ENCODE measurements around the gene SGCD. TPM values are rescaled to one million over a fixed set of nuclear protein-coding genes. Genes with fewer than 3 reads are reported as not detected.

Gene SGCD
- total and polyA plus RNA-seq, 2 experiments from 2014 or later, result 69.7 to 71.2 TPM

- no peaks in the 10 kb centered on the region for H3K4me1 ChIP-seq (ENCODE audit: insufficient read depth)
- H3K4me2 ChIP-seq (ENCODE audit: unreplicated experiment), result no peak overlapping the region
- H3K27me3 ChIP-seq (replicated peaks; ENCODE audit: insufficient read depth), result no peaks in the 10 kb centered on the region
- no peaks in the 10 kb centered on the region for H3K9me3 ChIP-seq (ENCODE audit: low read depth)
- H3F3A ChIP-seq (ENCODE audit: insufficient read depth), result no peaks in the 10 kb centered on the region
- no peaks in the 10 kb centered on the region for H3K79me2 ChIP-seq (ENCODE audit: insufficient read depth)
- no peak overlapping the region for H3K27ac ChIP-seq
- in situ Hi-C loops (cut with MboI), result no loop called here
- WGBS, 2 experiments (ENCODE audit: low coverage in 1 of 2, low lambda C conversion rate in 2 of 2, missing lambda C conversion rate in 2 of 2), result 74 to 78% methylated on average over 5 of the region's 5 CpGs
- no peak overlapping the region for H3K4me3 ChIP-seq
- H3K9ac ChIP-seq, result no peak overlapping the region
- TF ChIP-seq EZH2 (IDR thresholded peaks at IDR 0.05; ENCODE audit: insufficient read depth, poor library complexity, severe bottlenecking) (no peak), EZH2phosphoT487 (IDR thresholded peaks at IDR 0.05; ENCODE audit: insufficient read depth, low read depth) (no peak)
- DNase-seq, result no peak
- no peaks in the 10 kb centered on the region for H3K9me2 ChIP-seq (ENCODE audit: insufficient read depth)
- no peaks in the 10 kb centered on the region for H4K20me1 ChIP-seq (ENCODE audit: insufficient read depth)
- no peak overlapping the region for H2AFZ ChIP-seq
- peaks cover 6% of the 10 kb centered on the region; the same call in 1 of the 2 replicates for H3K36me3 ChIP-seq (ENCODE audit: low read depth)
These were observed 414.6 kb downstream of the SGCD start for GRCh38 chr5:156741516-156741915.

- Histone ChIP-seq H2AFZ (no peak overlapping the region), H3K4me3 (no peak overlapping the region), H4K20me1 (ENCODE audit: insufficient read depth) (no peaks in the 10 kb centered on the region), H3K79me2 (ENCODE audit: insufficient read depth) (no peaks in the 10 kb centered on the region), H3K27ac (no peak overlapping the region), H3K4me1 (ENCODE audit: insufficient read depth) (no peaks in the 10 kb centered on the region), H3K36me3 (ENCODE audit: low read depth) (peaks cover 10% of the 10 kb centered on the region; the same call in 1 of the 2 replicates), H3K9ac (no peak overlapping the region), H3K9me3 (ENCODE audit: low read depth) (no peaks in the 10 kb centered on the region), H3K9me2 (ENCODE audit: insufficient read depth) (no peaks in the 10 kb centered on the region), H3K27me3 (replicated peaks; ENCODE audit: insufficient read depth) (no peaks in the 10 kb centered on the region), H3K4me2 (ENCODE audit: unreplicated experiment) (no peak overlapping the region), H3F3A (ENCODE audit: insufficient read depth) (no peaks in the 10 kb centered on the region)
- no peak for DNase-seq
- in situ Hi-C loops (cut with MboI), result no loop called here
- no peak for TF ChIP-seq EZH2phosphoT487 (IDR thresholded peaks at IDR 0.05; ENCODE audit: insufficient read depth, low read depth)
- no peak for TF ChIP-seq EZH2 (IDR thresholded peaks at IDR 0.05; ENCODE audit: insufficient read depth, poor library complexity, severe bottlenecking)
- WGBS, 2 experiments (ENCODE audit: low coverage in 1 of 2, low lambda C conversion rate in 2 of 2, missing lambda C conversion rate in 2 of 2), result 82 to 86% methylated on average over 3 of the region's 3 CpGs
These were observed 426.9 kb downstream of the SGCD start for GRCh38 chr5:156753846-156754245.

GRCh38 chr5:156755421-156756087 lies 428.6 kb downstream of the SGCD start:
- peaks cover 17% of the 10 kb centered on the region; the same call in 1 of the 2 replicates for H3K36me3 ChIP-seq (ENCODE audit: low read depth)
- no peak overlapping the region for H3K9ac ChIP-seq
- TF ChIP-seq EZH2 (IDR thresholded peaks at IDR 0.05; ENCODE audit: insufficient read depth, poor library complexity, severe bottlenecking) (no peak), EZH2phosphoT487 (IDR thresholded peaks at IDR 0.05; ENCODE audit: insufficient read depth, low read depth) (no peak)
- H3K79me2 ChIP-seq (ENCODE audit: insufficient read depth), result no peaks in the 10 kb centered on the region
- no peak overlapping the region for H2AFZ ChIP-seq
- no peaks in the 10 kb centered on the region for H3K9me3 ChIP-seq (ENCODE audit: low read depth)
- no peaks in the 10 kb centered on the region for H4K20me1 ChIP-seq (ENCODE audit: insufficient read depth)
- in situ Hi-C loops (cut with MboI), result no loop called here
- no peak overlapping the region for H3K4me2 ChIP-seq (ENCODE audit: unreplicated experiment)
- H3K4me3 ChIP-seq, result no peak overlapping the region
- no peaks in the 10 kb centered on the region for H3K9me2 ChIP-seq (ENCODE audit: insufficient read depth)
- no peak overlapping the region for H3K27ac ChIP-seq
- DNase-seq, result peak; percentile 12
- WGBS, 2 experiments (ENCODE audit: low coverage in 1 of 2, low lambda C conversion rate in 2 of 2, missing lambda C conversion rate in 2 of 2), result 89 to 91% methylated on average over 3 of the region's 3 CpGs
- H3K4me1 ChIP-seq (ENCODE audit: insufficient read depth), result no peaks in the 10 kb centered on the region
- no peaks in the 10 kb centered on the region for H3F3A ChIP-seq (ENCODE audit: insufficient read depth)
- no peaks in the 10 kb centered on the region for H3K27me3 ChIP-seq (replicated peaks; ENCODE audit: insufficient read depth)

GRCh38 chr5:156758011-156758791 lies 431.2 kb downstream of the SGCD start:
- Histone ChIP-seq H3K9me2 (ENCODE audit: insufficient read depth) (no peaks in the 10 kb centered on the region), H3K4me2 (ENCODE audit: unreplicated experiment) (no peak overlapping the region), H3F3A (ENCODE audit: insufficient read depth) (no peaks in the 10 kb centered on the region), H3K36me3 (ENCODE audit: low read depth) (peaks cover 26% of the 10 kb centered on the region), H3K79me2 (ENCODE audit: insufficient read depth) (no peaks in the 10 kb centered on the region), H2AFZ (no peak overlapping the region), H3K9me3 (ENCODE audit: low read depth) (no peaks in the 10 kb centered on the region), H3K27me3 (replicated peaks; ENCODE audit: insufficient read depth) (no peaks in the 10 kb centered on the region), H3K27ac (no peak overlapping the region), H4K20me1 (ENCODE audit: insufficient read depth) (no peaks in the 10 kb centered on the region), H3K4me3 (no peak overlapping the region), H3K4me1 (ENCODE audit: insufficient read depth) (no peaks in the 10 kb centered on the region), H3K9ac (no peak overlapping the region)
- in situ Hi-C loops (cut with MboI), result no loop called here
- WGBS, 2 experiments (ENCODE audit: low coverage in 1 of 2, low lambda C conversion rate in 2 of 2, missing lambda C conversion rate in 2 of 2), result 54 to 55% methylated on average over 2 of the region's 2 CpGs
- TF ChIP-seq EZH2 (IDR thresholded peaks at IDR 0.05; ENCODE audit: insufficient read depth, poor library complexity, severe bottlenecking), result no peak
- no peak for DNase-seq

Data from GM23248 (cell line).